ENCODE measurements around the gene MYBPC2. TPM values are rescaled to one million over a fixed set of nuclear protein-coding genes. Genes with fewer than 3 reads are reported as not detected.

The MYBPC2 gene
- polyA plus RNA-seq, 1 of the 3 experiments (the other 2 are of a cell fraction): not detected

DNA sequence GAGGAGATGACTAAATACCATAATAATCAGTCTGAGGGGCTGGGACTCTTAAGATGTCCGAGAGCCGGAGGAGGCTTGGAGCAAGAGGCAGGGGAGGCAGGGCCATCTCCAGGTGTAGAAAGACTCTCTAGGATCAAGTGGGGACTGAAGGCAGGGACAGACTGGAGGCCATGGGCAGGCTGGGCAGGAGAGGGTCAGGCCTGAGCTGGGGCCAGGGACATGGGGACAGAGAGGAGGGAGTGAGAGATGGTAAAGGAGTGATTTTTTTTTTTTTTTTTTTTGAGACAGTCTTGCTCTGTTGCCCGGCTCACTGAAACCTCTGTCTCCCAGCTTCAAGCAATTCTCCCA is 76.1 kb downstream of the MYBPC2 start:
- no peak for DNase-seq
- no peak overlapping the region for H3K4me3 ChIP-seq (ENCODE audit: low read depth in 2 of 2, low read length in 1 of 2)
- ChIA-PET POLR2A (interaction anchor here (1.0 kb wide), 1 partner anchor 17 kb away, joined by 4 read pairs; no protein-coding TSS in a partner anchor), CTCF (interaction anchor here (1.1 to 6.1 kb wide), 4 partner anchors 8 to 48 kb away, joined by 3 to 54 read pairs (median 6); no protein-coding TSS in a partner anchor)
- no peak overlapping the region for H3K9ac ChIP-seq
- H3K4me2 ChIP-seq: no peak overlapping the region
- H3K4me1 ChIP-seq (ENCODE audit: control insufficient read depth in 1 of 2, insufficient read depth in 2 of 2, low read depth in 1 of 2, low read length in 1 of 2): peaks cover 0 to 24% of the 10 kb centered on the region in 2 experiments; a peak in 1 of 4 replicates
- H2AFZ ChIP-seq (ENCODE audit: low read depth): no peak overlapping the region
- no peaks in the 10 kb centered on the region for H3K9me2 ChIP-seq
- H3F3A ChIP-seq (replicated peaks; ENCODE audit: insufficient read depth): no peaks in the 10 kb centered on the region
- H3K27ac ChIP-seq (ENCODE audit: low read depth in 2 of 2, low read length in 1 of 2): no peak overlapping the region
- H4K20me1 ChIP-seq (ENCODE audit: insufficient read depth): no peaks in the 10 kb centered on the region
- WGBS (ENCODE audit: low lambda C conversion rate): 100% methylated on average over 3 of the region's 3 CpGs
- TF ChIP-seq, protein P1, sequence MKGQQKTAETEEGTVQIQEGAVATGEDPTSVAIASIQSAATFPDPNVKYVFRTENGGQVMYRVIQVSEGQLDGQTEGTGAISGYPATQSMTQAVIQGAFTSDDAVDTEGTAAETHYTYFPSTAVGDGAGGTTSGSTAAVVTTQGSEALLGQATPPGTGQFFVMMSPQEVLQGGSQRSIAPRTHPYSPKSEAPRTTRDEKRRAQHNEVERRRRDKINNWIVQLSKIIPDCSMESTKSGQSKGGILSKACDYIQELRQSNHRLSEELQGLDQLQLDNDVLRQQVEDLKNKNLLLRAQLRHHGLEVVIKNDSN (IDR thresholded peaks at IDR 0.05; ENCODE audit: borderline replicate concordance, low read depth): no peak
- no peaks in the 10 kb centered on the region for H3K36me3 ChIP-seq (replicated peaks in 1 of 2; ENCODE audit: control insufficient read depth in 1 of 2, insufficient read depth in 2 of 2, low read length in 1 of 2)
- H3K9me3 ChIP-seq: no peaks in the 10 kb centered on the region
- H3K27me3 ChIP-seq (ENCODE audit: insufficient read depth): no peaks in the 10 kb centered on the region
- H3K79me2 ChIP-seq (ENCODE audit: insufficient read depth): peaks cover 14% of the 10 kb centered on the region; the same call in 1 of the 2 replicates

DNA sequence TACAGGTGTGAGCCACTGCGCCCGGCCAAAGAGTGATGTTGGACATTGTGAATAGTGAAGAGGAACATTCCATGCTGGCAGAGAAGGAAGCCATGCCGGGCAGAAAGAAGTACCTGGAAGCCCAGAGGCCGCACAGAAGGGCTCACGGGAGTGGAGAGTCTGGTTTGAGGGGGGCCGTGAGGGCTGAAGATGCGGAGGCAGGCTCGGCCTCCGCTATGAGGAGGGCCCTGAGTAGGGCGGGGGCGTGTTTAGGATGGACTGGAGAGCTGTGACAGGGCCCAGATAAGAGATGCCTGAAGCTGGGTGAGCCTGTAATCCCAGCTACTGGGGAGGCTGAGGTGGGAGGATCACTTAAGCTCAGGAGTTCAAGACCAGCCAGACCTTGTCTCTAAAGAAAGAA is 76.7 kb downstream of the MYBPC2 start:
- Histone ChIP-seq H2AFZ (ENCODE audit: low read depth) (no peak overlapping the region), H3K27ac (ENCODE audit: low read depth in 2 of 2, low read length in 1 of 2) (no peak overlapping the region), H4K20me1 (ENCODE audit: insufficient read depth) (no peaks in the 10 kb centered on the region), H3K9ac (no peak overlapping the region), H3K4me3 (ENCODE audit: low read depth in 2 of 2, low read length in 1 of 2) (no peak overlapping the region), H3K9me2 (no peaks in the 10 kb centered on the region), H3K9me3 (no peaks in the 10 kb centered on the region), H3K4me2 (no peak overlapping the region), H3K79me2 (ENCODE audit: insufficient read depth) (peaks cover 14% of the 10 kb centered on the region; the same call in 1 of the 2 replicates), H3F3A (replicated peaks; ENCODE audit: insufficient read depth) (no peaks in the 10 kb centered on the region), H3K27me3 (ENCODE audit: insufficient read depth) (no peaks in the 10 kb centered on the region), H3K36me3 (replicated peaks in 1 of 2; ENCODE audit: control insufficient read depth in 1 of 2, insufficient read depth in 2 of 2, low read length in 1 of 2) (no peaks in the 10 kb centered on the region), H3K4me1 (ENCODE audit: control insufficient read depth in 1 of 2, insufficient read depth in 2 of 2, low read depth in 1 of 2, low read length in 1 of 2) (peaks cover 0 to 30% of the 10 kb centered on the region in 2 experiments; a peak in 1 of 4 replicates)
- TF ChIP-seq, protein P2, sequence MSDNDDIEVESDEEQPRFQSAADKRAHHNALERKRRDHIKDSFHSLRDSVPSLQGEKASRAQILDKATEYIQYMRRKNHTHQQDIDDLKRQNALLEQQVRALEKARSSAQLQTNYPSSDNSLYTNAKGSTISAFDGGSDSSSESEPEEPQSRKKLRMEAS (IDR thresholded peaks at IDR 0.05; ENCODE audit: low read depth): no peak
- no peak for DNase-seq
- ChIA-PET CTCF (interaction anchor here (0.8 to 6.1 kb wide), 4 partner anchors 9 to 181 kb away, joined by 3 to 54 read pairs (median 7); partner anchors contain the start of gene KCNC3), POLR2A (interaction anchor here (1.0 kb wide), 1 partner anchor 18 kb away, joined by 4 read pairs; no protein-coding TSS in a partner anchor)
- 86% methylated on average over 11 of the region's 11 CpGs for WGBS (ENCODE audit: low lambda C conversion rate)

DNA sequence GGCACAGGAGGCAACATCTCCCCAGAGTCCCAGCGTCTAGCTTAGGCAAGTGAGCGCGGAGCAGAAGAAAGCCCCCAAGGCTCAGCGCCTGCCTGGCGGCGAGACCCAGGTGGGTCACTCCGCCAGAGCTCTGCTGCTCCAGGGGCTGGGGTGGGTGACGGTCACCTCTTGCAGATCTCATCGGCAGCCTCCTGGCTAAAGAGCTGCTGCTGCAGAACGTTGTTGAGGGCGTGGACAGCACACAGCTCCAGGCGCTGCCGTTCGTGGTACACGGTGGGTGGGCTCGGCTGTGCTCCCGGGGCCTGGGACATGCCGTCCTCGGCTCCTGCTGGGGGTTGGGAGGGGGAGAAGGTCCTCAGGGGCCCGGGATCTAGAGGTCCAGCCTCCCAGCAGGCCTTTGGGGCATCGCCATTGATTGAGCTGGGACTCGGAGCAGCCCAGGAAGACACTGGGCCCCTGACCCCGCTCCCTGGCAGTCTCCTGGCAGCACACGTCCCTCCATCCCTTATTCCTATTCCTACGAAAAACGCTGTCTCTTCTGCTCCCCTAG is 77.5 kb downstream of the MYBPC2 start:
- WGBS (ENCODE audit: low lambda C conversion rate): 31% methylated on average over 8 of the region's 26 CpGs
- no peak for TF ChIP-seq RXRA (IDR thresholded peaks at IDR 0.05; ENCODE audit: borderline replicate concordance, low read depth)
- TF ChIP-seq NFIC (IDR thresholded peaks at IDR 0.05; ENCODE audit: borderline replicate concordance): no peak
- no peak for TF ChIP-seq FOSL2 (IDR thresholded peaks at IDR 0.05; ENCODE audit: borderline replicate concordance, low read depth)
- TF ChIP-seq, protein P3, sequence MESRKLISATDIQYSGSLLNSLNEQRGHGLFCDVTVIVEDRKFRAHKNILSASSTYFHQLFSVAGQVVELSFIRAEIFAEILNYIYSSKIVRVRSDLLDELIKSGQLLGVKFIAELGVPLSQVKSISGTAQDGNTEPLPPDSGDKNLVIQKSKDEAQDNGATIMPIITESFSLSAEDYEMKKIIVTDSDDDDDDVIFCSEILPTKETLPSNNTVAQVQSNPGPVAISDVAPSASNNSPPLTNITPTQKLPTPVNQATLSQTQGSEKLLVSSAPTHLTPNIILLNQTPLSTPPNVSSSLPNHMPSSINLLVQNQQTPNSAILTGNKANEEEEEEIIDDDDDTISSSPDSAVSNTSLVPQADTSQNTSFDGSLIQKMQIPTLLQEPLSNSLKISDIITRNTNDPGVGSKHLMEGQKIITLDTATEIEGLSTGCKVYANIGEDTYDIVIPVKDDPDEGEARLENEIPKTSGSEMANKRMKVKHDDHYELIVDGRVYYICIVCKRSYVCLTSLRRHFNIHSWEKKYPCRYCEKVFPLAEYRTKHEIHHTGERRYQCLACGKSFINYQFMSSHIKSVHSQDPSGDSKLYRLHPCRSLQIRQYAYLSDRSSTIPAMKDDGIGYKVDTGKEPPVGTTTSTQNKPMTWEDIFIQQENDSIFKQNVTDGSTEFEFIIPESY (IDR thresholded peaks at IDR 0.05; ENCODE audit: borderline replicate concordance, low read depth): no peak
- no peak for TF ChIP-seq ELF1 (IDR thresholded peaks at IDR 0.05)
- TF ChIP-seq MXI1 (IDR thresholded peaks at IDR 0.05; ENCODE audit: low read depth, low read length): no peak
- TF ChIP-seq, protein P4, sequence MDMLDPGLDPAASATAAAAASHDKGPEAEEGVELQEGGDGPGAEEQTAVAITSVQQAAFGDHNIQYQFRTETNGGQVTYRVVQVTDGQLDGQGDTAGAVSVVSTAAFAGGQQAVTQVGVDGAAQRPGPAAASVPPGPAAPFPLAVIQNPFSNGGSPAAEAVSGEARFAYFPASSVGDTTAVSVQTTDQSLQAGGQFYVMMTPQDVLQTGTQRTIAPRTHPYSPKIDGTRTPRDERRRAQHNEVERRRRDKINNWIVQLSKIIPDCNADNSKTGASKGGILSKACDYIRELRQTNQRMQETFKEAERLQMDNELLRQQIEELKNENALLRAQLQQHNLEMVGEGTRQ (IDR thresholded peaks at IDR 0.05; ENCODE audit: borderline replicate concordance, low read depth, low read length): no peak
- TF ChIP-seq TAF1 (IDR thresholded peaks at IDR 0.05; ENCODE audit: borderline replicate concordance, low read depth, low read length): no peak
- Histone ChIP-seq H3F3A (replicated peaks; ENCODE audit: insufficient read depth) (no peaks in the 10 kb centered on the region), H3K27ac (ENCODE audit: low read depth in 2 of 2, low read length in 1 of 2) (peak overlapping the region; percentile 71 to 89; a peak in 3 of 4 replicates), H3K4me1 (ENCODE audit: control insufficient read depth in 1 of 2, insufficient read depth in 2 of 2, low read depth in 1 of 2, low read length in 1 of 2) (peaks cover 0 to 37% of the 10 kb centered on the region in 2 experiments; a peak in 1 of 4 replicates), H2AFZ (ENCODE audit: low read depth) (no peak overlapping the region), H4K20me1 (ENCODE audit: insufficient read depth) (no peaks in the 10 kb centered on the region), H3K4me3 (ENCODE audit: low read depth in 2 of 2, low read length in 1 of 2) (peak overlapping the region; percentile 83 to 88), H3K4me2 (peak overlapping the region; percentile 98), H3K27me3 (ENCODE audit: insufficient read depth) (no peaks in the 10 kb centered on the region), H3K36me3 (replicated peaks in 1 of 2; ENCODE audit: control insufficient read depth in 1 of 2, insufficient read depth in 2 of 2, low read length in 1 of 2) (no peaks in the 10 kb centered on the region), H3K9me3 (no peaks in the 10 kb centered on the region), H3K79me2 (ENCODE audit: insufficient read depth) (peaks cover 14% of the 10 kb centered on the region; the same call in 1 of the 2 replicates), H3K9ac (peak overlapping the region; percentile 89), H3K9me2 (no peaks in the 10 kb centered on the region)
- peak; percentile 76 for DNase-seq
- ChIA-PET POLR2A (interaction anchor here (0.6 to 2.5 kb wide), 3 partner anchors 10 to 782 kb away, joined by 6 to 9 read pairs (median 7); no protein-coding TSS in a partner anchor), CTCF (interaction anchor here (0.8 to 6.1 kb wide), 3 partner anchors 10 to 182 kb away, joined by 5 to 54 read pairs (median 9); partner anchors contain the start of gene KCNC3)

Data from SK-N-SH (cell line).